HEK293T (cell line): ENCODE data around the gene MMGT1.

Experiments used
- SP1 ChIP-seq: fragments of 450-650 bp; IDR thresholded peaks from 2 replicates; pipeline ENCODE4 v1.6.1; 2017
- TARDBP ChIP-seq: fragments of 450-650 bp; IDR thresholded peaks from 2 replicates; pipeline ENCODE4 v1.6.1; 2016

DNA sequence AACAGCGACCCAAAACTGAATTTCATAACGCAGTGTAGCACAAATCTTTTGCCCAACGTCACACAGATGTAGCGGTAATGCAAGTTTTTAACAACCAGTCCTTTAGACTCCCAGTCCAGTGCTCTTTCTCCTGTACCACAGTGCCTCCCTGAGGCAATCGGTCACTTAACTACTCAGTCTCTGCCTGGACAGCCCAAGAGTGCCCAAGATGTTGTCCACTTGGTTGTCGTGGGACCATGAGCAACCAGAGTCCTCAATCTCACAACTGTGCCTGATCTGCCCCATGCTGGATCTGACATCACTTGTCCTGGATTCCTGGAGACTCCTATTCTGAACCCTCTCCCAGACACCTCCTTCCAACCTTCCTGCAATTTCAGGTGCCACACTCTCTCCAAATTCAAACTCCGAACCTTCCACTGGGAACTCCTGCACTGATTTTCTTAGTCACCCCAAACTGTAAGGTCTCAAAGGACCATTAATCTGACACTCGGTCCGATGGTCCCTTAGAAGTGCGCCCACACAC is 702 bp downstream of the MMGT1 start:
- TF ChIP-seq SP1, result no peak
- no peak for TF ChIP-seq TARDBP
